Kidney (tissue), 14 donors: ENCODE measurements around the gene CLMN. TPM values are rescaled to one million over a fixed set of nuclear protein-coding genes. Genes with fewer than 3 reads are reported as not detected.

ENCODE experiments used
- DNase-seq, 5 donors: peaks; one replicate each; pipeline ENCODE4 v3.0.0-alpha.2; 2013 to 2020
- FAIRE-seq: peaks from 2 replicates; lab custom pipeline; 2012; peaks lifted over from hg19 to GRCh38; lab: Jason Lieb, UNC
- H3K27ac ChIP-seq, 2 donors: one replicate each; pipeline ENCODE4 v1.7.0; 2013; ENCODE audit warnings: low read depth in 2 of 2, low read length in 2 of 2, inconsistent platforms in 1 of 2
- H3K27me3 ChIP-seq: one replicate; pipeline ENCODE4 v1.7.1; 2013; ENCODE audit warnings: low read length, inconsistent platforms; ENCODE audit not compliant: control insufficient read depth, insufficient read depth
- H3K36me3 ChIP-seq, 3 donors: one replicate each; pipeline versions ENCODE4 v1.7.0 to v1.7.1; 2013; ENCODE audit warnings: low read length in 3 of 3, control low read depth in 1 of 3, inconsistent platforms in 1 of 3; ENCODE audit not compliant: insufficient read depth in 3 of 3, control insufficient read depth in 2 of 3
- H3K4me1 ChIP-seq, 3 donors: one replicate each; pipeline versions ENCODE4 v1.7.0 to v1.7.1; 2013; ENCODE audit warnings: low read length in 3 of 3, inconsistent platforms in 1 of 3, low read depth in 1 of 3; ENCODE audit not compliant: control insufficient read depth in 2 of 3, insufficient read depth in 2 of 3
- H3K4me3 ChIP-seq, 3 donors: one replicate each; pipeline versions ENCODE4 v1.7.0 to v1.8.1; 2013; ENCODE audit warnings: low read length in 3 of 3, control low read depth in 1 of 3, inconsistent platforms in 1 of 3
- H3K9ac ChIP-seq, 3 donors: one replicate each; pipeline versions ENCODE4 v1.7.0 to v1.7.1; 2013; ENCODE audit warnings: low read length in 3 of 3, control low read depth in 1 of 3, inconsistent platforms in 1 of 3
- H3K9me3 ChIP-seq, 3 donors: one replicate each; pipeline versions ENCODE4 v1.7.0 to v1.7.1; 2013; ENCODE audit warnings: low read length in 3 of 3, control low read depth in 1 of 3, inconsistent platforms in 1 of 3; ENCODE audit not compliant: control insufficient read depth in 2 of 3, insufficient read depth in 1 of 3
- CTCF ChIP-seq: IDR thresholded peaks from 3 replicates; pipeline ENCODE4 v1.5.1; 2012; ENCODE audit warnings: mild to moderate bottlenecking, moderate library complexity, borderline replicate concordance; ENCODE audit not compliant: insufficient read depth; ENCODE audit errors: extremely low read depth
- intact Hi-C: fragments of 100-400 bp; cut with DNase I; formaldehyde crosslinking; loops from one replicate; pipeline ENCODE4 v1.11.1; 2022
- polyA plus RNA-seq: library from polyadenylated mRNA; stranded (reverse); fragments of 350-450 nt; fragmentation: Illumina TruSeq; extraction: RNeasy Lipid Tissue Mini Kit (QIAGEN cat#74804); gene quantifications from one replicate; pipeline ENCODE4 v1.2.3, GENCODE V29; 2014; ENCODE audit warnings: low read depth, low replicate concordance; ENCODE audit not compliant: insufficient read depth
- total RNA-seq: library from RNA; stranded (reverse); fragmentation: NEBNext Ultra II Directional; extraction: Animal tissue kit (Norgen Biotek cat#: 25700); gene quantifications from one replicate; pipeline ENCODE4 v1.2.1, GENCODE V29; 2021
- donor health status: control.
- donor health status: control.
- donor health status: control.
- donor health status: control.
- donor health status: control.
- donor health status: DM: yes; HTN: yes; CAD: no.
- donor health status: Normal renal cell carcinoma (clear cell type).

The CLMN gene
- total and polyA plus RNA-seq, 2 donors from 2014 or later, result 33.1 to 151 TPM

GRCh38 chr14:95221531-95221930 is 98.2 kb downstream of the CLMN start:
- FAIRE-seq, result no peak
- Histone ChIP-seq H3K9ac (peak overlapping the region in 1 of 3 donors; percentile 14), H3K4me1 (peaks cover 0 to 31% (median 27%) of the 10 kb centered on the region in 3 donors), H3K27ac (peak overlapping the region in 1 of 2 donors; percentile 38), H3K4me3 (no peak overlapping the region), H3K27me3 (no peaks in the 10 kb centered on the region), H3K9me3 (no peaks in the 10 kb centered on the region), H3K36me3 (peaks cover 0 to 22% (median 11%) of the 10 kb centered on the region in 3 donors)
- no peak for DNase-seq
- TF ChIP-seq CTCF, result no peak
- intact Hi-C loops, result no loop called here

- TF ChIP-seq CTCF, result no peak
- peak overlapping the region in 1 of 2 donors; percentile 5 for H3K27ac ChIP-seq
- H3K4me3 ChIP-seq, result no peak overlapping the region
- H3K4me1 ChIP-seq, result peaks cover 0 to 26% (median 23%) of the 10 kb centered on the region in 3 donors
- H3K36me3 ChIP-seq, result peaks cover 0 to 22% (median 11%) of the 10 kb centered on the region in 3 donors
- DNase-seq, result no peak
- no peaks in the 10 kb centered on the region for H3K27me3 ChIP-seq
- no peaks in the 10 kb centered on the region for H3K9me3 ChIP-seq
- H3K9ac ChIP-seq, result no peak overlapping the region
- FAIRE-seq, result no peak
- intact Hi-C loops, result no loop called here
Measured at GRCh38 chr14:95220663-95221231, 99.0 kb downstream of the CLMN start.

- H3K9ac ChIP-seq, result no peak overlapping the region
- no peak for TF ChIP-seq CTCF
- FAIRE-seq, result no peak
- no peak overlapping the region for H3K27ac ChIP-seq
- intact Hi-C loops, result no loop called here
- H3K4me3 ChIP-seq, result no peak overlapping the region
- no peaks in the 10 kb centered on the region for H3K9me3 ChIP-seq
- no peaks in the 10 kb centered on the region for H3K27me3 ChIP-seq
- peaks cover 0 to 19% (median 15%) of the 10 kb centered on the region in 3 donors for H3K4me1 ChIP-seq
- peaks cover 0 to 25% (median 11%) of the 10 kb centered on the region in 3 donors for H3K36me3 ChIP-seq
- DNase-seq, result no peak
Measured at GRCh38 chr14:95218472-95219193, 101.1 kb downstream of the CLMN start.
